PC-9 (cell line): ENCODE measurements around the gene SMAP1.

Experiments used
- EZH2 ChIP-seq: fragments of 200-600 bp; sonication (generic); IDR thresholded peaks from 2 replicates; pipeline ENCODE4 v1.8.0; 2017; ENCODE audit warnings: antibody characterized with exemption, low read depth
- TF ChIP-seq, protein P1 (sequence below): fragments of 200-600 bp; sonication (generic); conservative IDR thresholded peaks from 2 replicates; pipeline ENCODE4 v1.6.1; 2017; ENCODE audit warnings: mixed run types, antibody characterized with exemption, mild to moderate bottlenecking, moderate library complexity

DNA sequence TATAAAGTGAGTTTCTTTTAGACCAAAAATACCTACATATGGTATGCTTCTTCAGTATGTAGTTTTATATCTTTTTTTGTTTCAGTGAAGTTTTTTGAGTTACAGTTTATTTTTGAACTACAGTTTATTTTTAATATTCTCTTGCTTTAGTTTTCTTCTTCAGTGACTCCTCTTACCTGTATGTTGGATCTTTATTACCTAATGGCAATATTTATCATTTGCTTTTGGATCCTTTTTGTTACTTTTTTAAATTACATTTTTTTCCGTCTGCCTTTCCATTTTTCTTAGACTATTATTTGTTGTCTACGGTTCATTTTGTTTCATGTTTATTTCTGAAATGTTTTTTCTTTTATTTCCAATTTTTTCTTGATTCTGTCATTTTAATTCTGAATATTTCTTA is 71.9 kb downstream of the SMAP1 start:
- TF ChIP-seq, protein P1, sequence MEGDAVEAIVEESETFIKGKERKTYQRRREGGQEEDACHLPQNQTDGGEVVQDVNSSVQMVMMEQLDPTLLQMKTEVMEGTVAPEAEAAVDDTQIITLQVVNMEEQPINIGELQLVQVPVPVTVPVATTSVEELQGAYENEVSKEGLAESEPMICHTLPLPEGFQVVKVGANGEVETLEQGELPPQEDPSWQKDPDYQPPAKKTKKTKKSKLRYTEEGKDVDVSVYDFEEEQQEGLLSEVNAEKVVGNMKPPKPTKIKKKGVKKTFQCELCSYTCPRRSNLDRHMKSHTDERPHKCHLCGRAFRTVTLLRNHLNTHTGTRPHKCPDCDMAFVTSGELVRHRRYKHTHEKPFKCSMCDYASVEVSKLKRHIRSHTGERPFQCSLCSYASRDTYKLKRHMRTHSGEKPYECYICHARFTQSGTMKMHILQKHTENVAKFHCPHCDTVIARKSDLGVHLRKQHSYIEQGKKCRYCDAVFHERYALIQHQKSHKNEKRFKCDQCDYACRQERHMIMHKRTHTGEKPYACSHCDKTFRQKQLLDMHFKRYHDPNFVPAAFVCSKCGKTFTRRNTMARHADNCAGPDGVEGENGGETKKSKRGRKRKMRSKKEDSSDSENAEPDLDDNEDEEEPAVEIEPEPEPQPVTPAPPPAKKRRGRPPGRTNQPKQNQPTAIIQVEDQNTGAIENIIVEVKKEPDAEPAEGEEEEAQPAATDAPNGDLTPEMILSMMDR, result no peak
- no peak for TF ChIP-seq EZH2
